Smooth muscle cell (in vitro differentiated cells): ENCODE results near the gene MED25. TPM values are rescaled to one million over a fixed set of nuclear protein-coding genes. Genes with fewer than 3 reads are reported as not detected.
A peak's percentile ranks its signal among the peaks of the same experiment; 100 is the strongest.
"Not testable (repeated sequence)": the region's sequence is repeated elsewhere in the genome, so short reads cannot be mapped to it uniquely, and the experiment has no call there.

Experiments used
- DNase-seq: peaks from one replicate; lab custom pipeline; 2025; ENCODE audit not compliant: unreplicated experiment; lab: John Stamatoyannopoulos, UW
- H2AFZ ChIP-seq: fragments of 200-600 bp; sonication (generic); 2 replicates; pipeline ENCODE4 v1.6.0; 2016; ENCODE audit warnings: antibody characterized with exemption, low read depth, mild to moderate bottlenecking
- H3F3A ChIP-seq: fragments of 200-600 bp; sonication (generic); 2 replicates; pipeline ENCODE4 v1.6.0; 2017; ENCODE audit warnings: antibody characterized with exemption, low read depth
- H3K27ac ChIP-seq: fragments of 200-600 bp; sonication (generic); 2 replicates; pipeline ENCODE4 v1.5.1; 2016; ENCODE audit warnings: low read depth, mild to moderate bottlenecking
- H3K27me3 ChIP-seq: fragments of 200-600 bp; sonication (generic); 2 replicates; pipeline ENCODE4 v1.6.1; 2016; ENCODE audit warnings: low read depth, mild to moderate bottlenecking
- H3K36me3 ChIP-seq: fragments of 200-600 bp; sonication (generic); 2 replicates; pipeline ENCODE4 v1.5.1; 2016; ENCODE audit warnings: low read depth
- H3K4me1 ChIP-seq: fragments of 200-600 bp; sonication (generic); 2 replicates; pipeline ENCODE4 v1.5.1; 2016; ENCODE audit warnings: low read depth
- H3K4me2 ChIP-seq: fragments of 200-600 bp; sonication (generic); 2 replicates; pipeline ENCODE4 v1.6.0; 2016; ENCODE audit warnings: mild to moderate bottlenecking
- H3K4me3 ChIP-seq: fragments of 200-600 bp; sonication (generic); 2 replicates; pipeline ENCODE4 v1.5.1; 2016; ENCODE audit warnings: mild to moderate bottlenecking
- H3K79me2 ChIP-seq: fragments of 200-600 bp; sonication (generic); 2 replicates; pipeline ENCODE4 v1.6.0; 2016; ENCODE audit warnings: low read depth, mild to moderate bottlenecking
- H3K9ac ChIP-seq: fragments of 200-600 bp; sonication (generic); 2 replicates; pipeline ENCODE4 v1.6.0; 2016; ENCODE audit warnings: low read depth
- H3K9me3 ChIP-seq: fragments of 200-600 bp; sonication (generic); replicated peaks from 2 replicates; pipeline ENCODE4 v1.5.1; 2016; ENCODE audit warnings: low read depth
- H4K20me1 ChIP-seq: fragments of 200-600 bp; sonication (generic); 2 replicates; pipeline ENCODE4 v1.6.0; 2016; ENCODE audit warnings: low read depth
- CTCF ChIP-seq: fragments of 200-600 bp; sonication (generic); IDR thresholded peaks from 2 replicates; pipeline ENCODE4 v1.5.1; 2017; ENCODE audit warnings: borderline replicate concordance, mild to moderate bottlenecking, antibody characterized with exemption; ENCODE audit not compliant: insufficient read depth, poor library complexity, severe bottlenecking
- WGBS: methylation state at CpG from one replicate; pipeline ENCODE4 v1.1.7; 2016; ENCODE audit warnings: low lambda C conversion rate; 5-methylcytosine and 5-hydroxymethylcytosine counted together
- polyA plus RNA-seq: library from polyadenylated mRNA; unstranded; fragments of >200 nt; fragmentation: Nextera tagmentation; extraction: Ambion mirVana; gene quantifications from 2 replicates; pipeline ENCODE4 v1.2.1, GENCODE V29; 2016
- total RNA-seq: library from RNA; depleted of rRNA; stranded (reverse); fragments of >200 nt; gene quantifications from 2 replicates; pipeline ENCODE4 v1.2.3, GENCODE V29; 2014

MED25 gene
- total and polyA plus RNA-seq, 2 experiments from 2014 or later, result 20.4 to 34.1 TPM

DNA sequence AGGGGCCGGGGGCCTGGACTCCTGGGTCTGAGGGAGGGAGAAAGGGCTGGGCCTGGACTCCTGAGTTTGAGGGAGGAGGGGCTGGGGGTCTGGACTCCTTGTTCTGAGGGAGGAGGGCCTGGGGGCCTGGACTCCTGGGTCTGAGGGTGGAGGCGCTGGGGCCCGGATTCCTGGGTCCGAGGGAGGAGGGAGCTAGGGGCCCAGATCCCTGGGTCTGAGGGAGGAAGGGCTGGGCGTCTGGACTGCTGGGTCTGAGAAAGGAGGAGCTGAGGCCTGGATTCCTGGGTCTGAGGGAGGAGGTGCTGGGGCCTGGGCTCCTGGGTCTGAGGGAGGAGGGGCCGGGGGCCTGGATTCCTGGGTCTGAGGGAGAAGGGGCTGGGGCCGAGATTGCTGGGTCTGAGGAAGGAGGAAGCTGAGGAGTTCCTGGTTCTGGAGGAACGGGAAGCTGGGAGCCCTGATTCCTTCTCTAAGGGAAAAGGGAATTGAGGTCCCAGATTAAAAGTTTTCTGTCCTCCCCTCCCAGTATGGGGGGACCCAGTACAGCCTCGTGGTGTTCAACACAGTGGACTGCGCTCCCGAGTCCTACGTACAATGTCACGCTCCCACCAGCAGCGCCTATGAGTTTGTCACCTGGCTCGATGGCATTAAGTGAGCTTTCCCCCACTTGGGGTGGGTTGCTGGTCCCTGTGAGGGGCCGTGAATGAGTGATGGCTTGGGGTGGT is 721 bp downstream of the MED25 start:
- H3K9ac ChIP-seq, result peak overlapping the region; percentile 97
- DNase-seq, result no peak
- WGBS, result 58% methylated on average over 13 of the region's 16 CpGs

DNA sequence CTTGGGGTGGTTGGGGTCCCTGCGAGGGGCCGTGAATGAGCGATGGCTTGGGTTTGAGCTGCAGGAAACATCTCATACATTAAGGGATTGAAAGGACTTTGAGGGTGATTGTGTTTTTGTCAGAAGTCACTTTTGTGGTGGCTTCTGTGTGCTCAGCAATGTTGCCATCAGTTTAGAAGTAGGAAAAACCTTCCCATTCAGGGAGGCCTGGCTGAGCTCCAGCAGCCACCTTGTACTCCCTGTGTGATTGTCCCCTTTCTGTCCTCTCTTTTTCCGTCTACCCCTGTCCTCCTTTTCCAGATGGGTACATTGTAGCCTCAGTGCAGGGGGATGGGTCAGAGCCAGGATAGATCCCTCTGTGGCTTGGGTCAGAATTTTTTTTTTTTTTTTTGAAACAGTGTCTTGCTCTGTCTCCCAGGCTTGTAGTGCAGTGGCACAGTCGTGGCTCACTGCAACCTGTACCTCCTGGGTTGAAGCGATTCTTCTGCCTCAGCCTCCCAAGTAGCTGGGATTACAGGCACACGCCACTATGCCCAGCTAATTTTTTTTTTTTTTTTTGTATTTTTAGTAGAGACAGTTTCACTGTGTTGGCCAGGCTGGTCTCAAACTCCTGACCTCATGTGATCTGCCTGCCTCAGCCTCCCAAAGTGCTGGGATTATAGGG is 1.5 kb downstream of the MED25 start:
- H3K4me1 ChIP-seq, H3K36me3 ChIP-seq, H3K27me3 ChIP-seq, H2AFZ ChIP-seq, H3F3A ChIP-seq, H3K9me3 ChIP-seq, DNase-seq: not testable (repeated sequence)
- Histone ChIP-seq H4K20me1 (peaks cover 16% of the 10 kb centered on the region), H3K79me2 (peaks cover 56% of the 10 kb centered on the region), H3K4me3 (peak overlapping the region; percentile 81), H3K9ac (peak overlapping the region; percentile 97), H3K4me2 (peak overlapping the region; percentile 97), H3K27ac (peak overlapping the region; percentile 97)
- WGBS, result 95% methylated on average over 7 of the region's 7 CpGs

More for the DNA sequence above, 721 bp downstream of the MED25 start:
- Histone ChIP-seq H3K36me3 (no peaks in the 10 kb centered on the region), H3K27ac (peak overlapping the region; percentile 97), H3K79me2 (peaks cover 49% of the 10 kb centered on the region), H3K9me3 (no peaks in the 10 kb centered on the region), H3F3A (peaks cover 11% of the 10 kb centered on the region), H3K27me3 (no peaks in the 10 kb centered on the region), H4K20me1 (peaks cover 8% of the 10 kb centered on the region), H3K4me3 (peak overlapping the region; percentile 81), H3K4me1 (peaks cover 9% of the 10 kb centered on the region), H3K4me2 (peak overlapping the region; percentile 97), H2AFZ (peak overlapping the region; percentile 86)
- TF ChIP-seq CTCF, result no peak

- Histone ChIP-seq H3K4me3 (no peak overlapping the region), H4K20me1 (peaks cover 22% of the 10 kb centered on the region), H3K79me2 (peaks cover 62% of the 10 kb centered on the region), H3K9me3 (no peaks in the 10 kb centered on the region), H3F3A (peaks cover 4% of the 10 kb centered on the region), H3K9ac (no peak overlapping the region), H3K4me1 (peaks cover 7% of the 10 kb centered on the region), H3K36me3 (no peaks in the 10 kb centered on the region), H2AFZ (no peak overlapping the region), H3K4me2 (no peak overlapping the region), H3K27me3 (no peaks in the 10 kb centered on the region), H3K27ac (peak overlapping the region; percentile 52)
- TF ChIP-seq CTCF, result no peak
- no peak for DNase-seq
- WGBS, result 63% methylated on average over 10 of the region's 10 CpGs
Observed at GRCh38 chr19:49820125-49820524, 2.0 kb downstream of the MED25 start.

DNA sequence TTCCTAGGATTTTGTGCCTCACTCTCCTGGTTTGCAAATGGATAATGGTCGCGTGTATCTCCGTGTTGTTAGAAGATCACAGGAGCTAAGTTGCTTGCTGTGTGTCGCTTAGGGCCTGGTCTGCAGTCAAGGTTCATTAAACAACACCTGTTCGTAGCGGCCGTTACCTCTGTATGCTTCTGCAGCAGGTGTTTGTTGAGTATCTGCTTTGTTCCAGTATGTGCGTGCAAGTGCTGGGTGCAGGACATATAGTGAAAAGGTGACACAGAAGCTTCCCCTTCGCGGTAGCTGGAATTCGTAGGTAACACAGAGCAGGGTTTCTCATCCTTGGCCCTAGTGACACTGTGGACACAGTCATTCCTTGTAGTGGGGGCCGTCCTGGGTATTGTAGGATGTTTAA is 5.4 kb downstream of the MED25 start:
- Histone ChIP-seq H3K27me3 (no peaks in the 10 kb centered on the region), H3K9me3 (no peaks in the 10 kb centered on the region), H4K20me1 (peaks cover 54% of the 10 kb centered on the region), H3K4me2 (no peak overlapping the region), H3F3A (no peaks in the 10 kb centered on the region), H3K36me3 (no peaks in the 10 kb centered on the region), H3K4me1 (peaks cover 7% of the 10 kb centered on the region), H3K4me3 (no peak overlapping the region), H2AFZ (no peak overlapping the region), H3K79me2 (peaks cover 62% of the 10 kb centered on the region), H3K9ac (no peak overlapping the region), H3K27ac (no peak overlapping the region)
- TF ChIP-seq CTCF, result no peak
- DNase-seq, result no peak
- 97% methylated on average over 12 of the region's 12 CpGs for WGBS
